PC-9 (cell line): ENCODE results near the gene CNNM3. TPM values are rescaled to one million over a fixed set of nuclear protein-coding genes. Genes with fewer than 3 reads are reported as not detected.

Experiments
- BruUV-seq: library from RNA; stranded (reverse); fragments of 400-500 nt; replicated peaks from 2 replicates; lab custom pipeline; 2021; lab: Mats Ljungman, UMichigan
- CTCF ChIA-PET: fragments of 300-600 bp; sonication (Branson Sonifier 250); formaldehyde crosslinking; loops from one replicate; lab custom pipeline; 2022; ENCODE audit warnings: antibody characterized with exemption; lab: Charles Lee
- POLR2A ChIA-PET: fragments of 300-600 bp; sonication (Branson Sonifier 250); formaldehyde crosslinking; loops from one replicate; lab custom pipeline; 2022; ENCODE audit warnings: antibody characterized with exemption; ENCODE audit not compliant: unreplicated experiment; lab: Charles Lee
- DNase-seq, 2 experiments: peaks; one replicate each; pipeline versions ENCODE4 v3.0.0 to v3.0.0-alpha.2; 2015 to 2022; ENCODE audit warnings: mixed read lengths in 1 of 2
- H2AFZ ChIP-seq: fragments of 200-600 bp; sonication (generic); 2 replicates; pipeline ENCODE4 v1.8.1; 2017; ENCODE audit warnings: antibody characterized with exemption
- H3F3A ChIP-seq: fragments of 200-600 bp; sonication (generic); 2 replicates; pipeline ENCODE4 v1.8.1; 2017; ENCODE audit warnings: antibody characterized with exemption, mild to moderate bottlenecking, low read depth; ENCODE audit not compliant: insufficient read depth
- H3K27ac ChIP-seq: fragments of 200-600 bp; sonication (generic); 2 replicates; pipeline ENCODE4 v1.6.1; 2016; ENCODE audit warnings: mixed run types
- H3K27me3 ChIP-seq: fragments of 200-600 bp; sonication (generic); 2 replicates; pipeline ENCODE4 v1.6.1; 2016; ENCODE audit warnings: low read depth, mixed run types; ENCODE audit not compliant: insufficient read depth
- H3K36me3 ChIP-seq: fragments of 200-600 bp; sonication (generic); 2 replicates; pipeline ENCODE4 v1.6.1; 2016; ENCODE audit warnings: low read depth, mixed run types
- H3K4me1 ChIP-seq: fragments of 200-600 bp; sonication (generic); replicated peaks from 2 replicates; pipeline ENCODE4 v1.6.1; 2016; ENCODE audit warnings: mixed run types; ENCODE audit not compliant: insufficient read depth
- H3K4me2 ChIP-seq: fragments of 200-600 bp; sonication (generic); 2 replicates; pipeline ENCODE4 v1.6.1; 2017; ENCODE audit warnings: mixed run types
- H3K4me3 ChIP-seq: fragments of 200-600 bp; sonication (generic); 2 replicates; pipeline ENCODE4 v1.6.1; 2016; ENCODE audit warnings: mixed run types
- H3K79me2 ChIP-seq: fragments of 200-600 bp; sonication (generic); 2 replicates; pipeline ENCODE4 v1.6.1; 2017; ENCODE audit warnings: low read depth, mixed run types
- H3K9me2 ChIP-seq: fragments of 200-600 bp; sonication (generic); 2 replicates; pipeline ENCODE4 v1.8.1; 2017; ENCODE audit warnings: mild to moderate bottlenecking; ENCODE audit not compliant: insufficient read depth
- H3K9me3 ChIP-seq: fragments of 200-600 bp; sonication (generic); 2 replicates; pipeline ENCODE4 v1.8.1; 2016; ENCODE audit warnings: low read depth; ENCODE audit not compliant: insufficient read depth
- H4K20me1 ChIP-seq: fragments of 200-600 bp; sonication (generic); 2 replicates; pipeline ENCODE4 v1.8.1; 2017; ENCODE audit not compliant: insufficient read depth
- CTCF ChIP-seq: fragments of 200-600 bp; sonication (generic); conservative IDR thresholded peaks from 2 replicates; pipeline ENCODE4 v1.6.1; 2017; ENCODE audit warnings: mixed run types, antibody characterized with exemption, mild to moderate bottlenecking, moderate library complexity
- EZH2 ChIP-seq: fragments of 200-600 bp; sonication (generic); IDR thresholded peaks from 2 replicates; pipeline ENCODE4 v1.8.0; 2017; ENCODE audit warnings: antibody characterized with exemption, low read depth
- intact Hi-C: fragments of 100-400 bp; cut with micrococcal nuclease; formaldehyde crosslinking; loops from one replicate; pipeline ENCODE4 v1.10.0; 2022; ENCODE audit not compliant: unreplicated experiment
- total RNA-seq: library from RNA; stranded (reverse); gene quantifications from 2 replicates; pipeline ENCODE4 v1.2.3, GENCODE V29; 2021

Gene CNNM3
- total RNA-seq, 1 experiment from 2014 or later: 28.7 TPM

DNA sequence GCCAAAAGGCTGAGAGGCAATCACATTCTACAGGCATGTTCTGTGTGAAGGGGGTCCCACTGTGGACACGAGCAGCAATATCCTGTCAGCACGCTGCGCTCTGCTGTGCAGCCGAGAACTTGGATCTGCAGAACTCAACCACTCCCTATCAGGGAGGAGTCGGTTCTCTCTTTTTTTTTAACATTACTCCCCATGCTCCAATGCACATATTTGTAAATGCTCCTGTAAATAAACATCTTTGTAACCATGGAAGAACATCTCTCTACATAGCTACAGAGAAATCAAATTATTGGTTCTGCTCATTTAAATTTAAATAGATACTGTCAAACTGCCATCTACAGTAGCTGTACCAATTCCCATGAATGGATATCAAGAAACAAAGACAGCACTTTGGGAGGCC is 30.8 kb downstream of the CNNM3 start:
- Histone ChIP-seq H3F3A (no peaks in the 10 kb centered on the region; the same call in 1 of the 2 replicates), H3K27me3 (no peaks in the 10 kb centered on the region), H3K27ac (no peak overlapping the region), H3K4me2 (no peak overlapping the region), H3K79me2 (no peaks in the 10 kb centered on the region), H4K20me1 (no peaks in the 10 kb centered on the region), H3K9me3 (no peaks in the 10 kb centered on the region), H3K4me1 (no peaks in the 10 kb centered on the region), H3K9me2 (no peaks in the 10 kb centered on the region), H3K36me3 (no peaks in the 10 kb centered on the region), H3K4me3 (no peak overlapping the region), H2AFZ (no peak overlapping the region)
- POLR2A ChIA-PET: interaction anchor here (0.7 kb wide), 1 partner anchor 512 kb away, joined by 4 read pairs; no protein-coding TSS in a partner anchor
- DNase-seq: no peak
- intact Hi-C loops: no loop called here
- BruUV-seq: no TSS peak
- CTCF ChIA-PET: no interaction called here
- no peak for TF ChIP-seq CTCF
- TF ChIP-seq EZH2: no peak

DNA sequence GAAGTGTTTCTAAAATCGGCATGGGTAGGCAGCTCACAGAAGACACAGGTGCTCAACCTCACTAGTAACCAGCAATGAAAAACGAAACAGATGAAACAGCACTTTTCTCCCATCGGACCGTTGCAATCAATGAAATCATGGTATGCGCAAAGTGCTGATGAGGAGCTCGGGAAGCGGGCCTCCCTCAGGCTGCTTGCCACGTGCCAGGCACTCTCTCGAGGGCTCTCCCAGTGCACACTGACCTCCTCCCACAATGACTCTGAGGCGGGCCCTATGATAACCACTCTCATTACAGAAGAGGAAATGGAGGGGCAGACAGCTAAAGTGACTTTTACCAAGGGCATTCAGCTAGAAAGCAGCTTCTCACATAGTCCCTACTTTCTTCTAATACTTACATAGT is 31.5 kb downstream of the CNNM3 start:
- Histone ChIP-seq H3K4me3 (no peak overlapping the region), H3K36me3 (no peaks in the 10 kb centered on the region), H3K27ac (no peak overlapping the region), H3K4me2 (no peak overlapping the region), H2AFZ (no peak overlapping the region), H3K4me1 (no peaks in the 10 kb centered on the region), H3K27me3 (no peaks in the 10 kb centered on the region), H3K9me3 (no peaks in the 10 kb centered on the region), H3K79me2 (no peaks in the 10 kb centered on the region), H4K20me1 (no peaks in the 10 kb centered on the region), H3F3A (no peaks in the 10 kb centered on the region; the same call in 1 of the 2 replicates), H3K9me2 (no peaks in the 10 kb centered on the region)
- intact Hi-C loops: no loop called here
- no TSS peak for BruUV-seq
- ChIA-PET CTCF (no interaction called here), POLR2A (interaction anchor here (0.7 kb wide), 2 partner anchors 513 to 836 kb away, joined by 3 to 4 read pairs; no protein-coding TSS in a partner anchor)
- DNase-seq: no peak
- TF ChIP-seq CTCF (no peak), EZH2 (no peak)

- Histone ChIP-seq H3K27me3 (no peaks in the 10 kb centered on the region), H3K4me1 (no peaks in the 10 kb centered on the region), H3F3A (no peaks in the 10 kb centered on the region; the same call in 1 of the 2 replicates), H3K27ac (no peak overlapping the region), H3K4me2 (no peak overlapping the region), H2AFZ (no peak overlapping the region), H3K9me3 (no peaks in the 10 kb centered on the region), H3K4me3 (no peak overlapping the region), H3K9me2 (no peaks in the 10 kb centered on the region), H3K36me3 (no peaks in the 10 kb centered on the region), H3K79me2 (no peaks in the 10 kb centered on the region), H4K20me1 (no peaks in the 10 kb centered on the region)
- DNase-seq: no peak
- intact Hi-C loops: no loop called here
- ChIA-PET CTCF (no interaction called here), POLR2A (no interaction called here)
- no peak for TF ChIP-seq CTCF
- no peak for TF ChIP-seq EZH2
- BruUV-seq: no TSS peak
Measured at GRCh38 chr2:96848264-96848663, 32.2 kb downstream of the CNNM3 start.
